GM21360 (cell line): ENCODE measurements around the gene MYEOV.

Experiments used
- ATAC-seq: cut with Tn5 transposase; IDR thresholded peaks from one replicate; pipeline ENCODE4 v1.9.1; 2021; ENCODE audit warnings: mild to moderate bottlenecking, moderate library complexity; ENCODE audit not compliant: unreplicated experiment

The MYEOV gene

GRCh38 chr11:69293819-69294505 is at the start of gene MYEOV:
MYEOV (plus strand) TSS chr11:69294155; CDS start chr11:69295355, 1,200 bp downstream.
- ATAC-seq: no peak

- ATAC-seq: no peak
These were observed 49.7 kb upstream of the MYEOV start for GRCh38 chr11:69244266-69244665.

GRCh38 chr11:69245041-69245440 is 48.9 kb upstream of the MYEOV start:
- ATAC-seq: no peak

- ATAC-seq: no peak
These were observed 48.2 kb upstream of the MYEOV start for GRCh38 chr11:69245491-69246345.

GRCh38 chr11:69249311-69250185 is 44.4 kb upstream of the MYEOV start:
- ATAC-seq: no peak

GRCh38 chr11:69250186-69251056 is 43.5 kb upstream of the MYEOV start:
- no peak for ATAC-seq

- ATAC-seq: no peak
These were observed 42.9 kb upstream of the MYEOV start for GRCh38 chr11:69251057-69251393.

GRCh38 chr11:69251639-69252489 is 42.1 kb upstream of the MYEOV start:
- no peak for ATAC-seq

- ATAC-seq: no peak
These were observed 41.5 kb upstream of the MYEOV start for GRCh38 chr11:69252490-69252837.

GRCh38 chr11:69253028-69253427 is 40.9 kb upstream of the MYEOV start:
- no peak for ATAC-seq

GRCh38 chr11:69257134-69257533 is 36.8 kb upstream of the MYEOV start:
- ATAC-seq: no peak

GRCh38 chr11:69257838-69258658 is 35.9 kb upstream of the MYEOV start:
- ATAC-seq: no peak

- ATAC-seq: no peak
These were observed 34.9 kb upstream of the MYEOV start for GRCh38 chr11:69259096-69259495.

- no peak for ATAC-seq
These were observed 33.3 kb upstream of the MYEOV start for GRCh38 chr11:69260622-69261021.

- no peak for ATAC-seq
These were observed 32.8 kb upstream of the MYEOV start for GRCh38 chr11:69261116-69261515.

- ATAC-seq: no peak
These were observed 30.8 kb upstream of the MYEOV start for GRCh38 chr11:69262918-69263735.

GRCh38 chr11:69263736-69264052 is 30.3 kb upstream of the MYEOV start:
- no peak for ATAC-seq

- ATAC-seq: no peak
These were observed 29.5 kb upstream of the MYEOV start for GRCh38 chr11:69264486-69264885.
